RWPE2 (cell line): ENCODE measurements around the gene FNIP2.

Source experiments
- ATAC-seq: fragments of 200-7000 bp; cut with Tn5 transposase; 3 replicates; pipeline ENCODE4 v1.9.1; 2021; ENCODE audit warnings: low read depth
- DNase-seq: peaks from one replicate; pipeline ENCODE4 v3.0.0-alpha.2; 2020; ENCODE audit warnings: low spot score
- H3K27ac ChIP-seq: fragments of 450-650 bp; 2 replicates; pipeline ENCODE4 v1.5.1; 2017; ENCODE audit warnings: mild to moderate bottlenecking; ENCODE audit not compliant: poor library complexity, severe bottlenecking
- H3K27me3 ChIP-seq: fragments of 250-450 bp; sonication (Bioruptor Pico); 2 replicates; pipeline ENCODE4 v1.5.1; 2021; ENCODE audit warnings: mild to moderate bottlenecking, moderate library complexity; ENCODE audit not compliant: insufficient read depth, poor library complexity, severe bottlenecking
- H3K36me3 ChIP-seq: fragments of 250-450 bp; sonication (Bioruptor Pico); 2 replicates; pipeline ENCODE4 v1.5.1; 2020; ENCODE audit warnings: low read depth, mild to moderate bottlenecking, moderate library complexity
- H3K4me1 ChIP-seq: fragments of 250-450 bp; sonication (Bioruptor Pico); 2 replicates; pipeline ENCODE4 v1.5.1; 2021; ENCODE audit warnings: mild to moderate bottlenecking, moderate library complexity; ENCODE audit not compliant: insufficient read depth, poor library complexity, severe bottlenecking
- H3K4me3 ChIP-seq: fragments of 250-450 bp; sonication (Bioruptor Pico); 2 replicates; pipeline ENCODE4 v1.5.1; 2021; ENCODE audit warnings: mild to moderate bottlenecking, moderate library complexity; ENCODE audit not compliant: severe bottlenecking
- H3K9me3 ChIP-seq: fragments of 250-450 bp; sonication (Bioruptor Pico); 2 replicates; pipeline ENCODE4 v1.5.1; 2021; ENCODE audit warnings: mild to moderate bottlenecking, moderate library complexity; ENCODE audit not compliant: severe bottlenecking
- CTCF ChIP-seq: fragments of 450-650 bp; IDR thresholded peaks from one replicate; pipeline ENCODE4 v1.5.1; 2017; ENCODE audit warnings: mild to moderate bottlenecking, moderate library complexity; ENCODE audit not compliant: poor library complexity, severe bottlenecking

The FNIP2 gene

GRCh38 chr4:158840131-158840530 lies 71.3 kb downstream of the FNIP2 start:
- H3K4me3 ChIP-seq, result no peak overlapping the region
- no peaks in the 10 kb centered on the region for H3K36me3 ChIP-seq
- no peaks in the 10 kb centered on the region for H3K9me3 ChIP-seq
- no peaks in the 10 kb centered on the region for H3K4me1 ChIP-seq
- H3K27ac ChIP-seq, result no peak overlapping the region
- ATAC-seq (no peak), DNase-seq (no peak)
- TF ChIP-seq CTCF, result no peak
- H3K27me3 ChIP-seq, result no peaks in the 10 kb centered on the region

- no peak for DNase-seq
- Histone ChIP-seq H3K27ac (no peak overlapping the region), H3K4me3 (no peak overlapping the region), H3K36me3 (no peaks in the 10 kb centered on the region), H3K4me1 (no peaks in the 10 kb centered on the region), H3K27me3 (no peaks in the 10 kb centered on the region), H3K9me3 (no peaks in the 10 kb centered on the region)
- no peak for ATAC-seq
- no peak for TF ChIP-seq CTCF
Observed at GRCh38 chr4:158841540-158841939, 72.7 kb downstream of the FNIP2 start.

- no peak overlapping the region for H3K27ac ChIP-seq
- no peak for TF ChIP-seq CTCF
- no peaks in the 10 kb centered on the region for H3K36me3 ChIP-seq
- no peak overlapping the region for H3K4me3 ChIP-seq
- no peaks in the 10 kb centered on the region for H3K9me3 ChIP-seq
- no peaks in the 10 kb centered on the region for H3K4me1 ChIP-seq
- DNase-seq (no peak), ATAC-seq (no peak)
- no peaks in the 10 kb centered on the region for H3K27me3 ChIP-seq
Observed at GRCh38 chr4:158845311-158846041, 76.7 kb downstream of the FNIP2 start.

GRCh38 chr4:158847535-158847934 lies 78.7 kb downstream of the FNIP2 start:
- Histone ChIP-seq H3K27me3 (no peaks in the 10 kb centered on the region), H3K27ac (no peak overlapping the region), H3K4me3 (no peak overlapping the region), H3K4me1 (no peaks in the 10 kb centered on the region), H3K9me3 (no peaks in the 10 kb centered on the region), H3K36me3 (no peaks in the 10 kb centered on the region)
- ATAC-seq (no peak), DNase-seq (no peak)
- TF ChIP-seq CTCF, result no peak

GRCh38 chr4:158849681-158850080 lies 80.9 kb downstream of the FNIP2 start:
- no peak for TF ChIP-seq CTCF
- no peaks in the 10 kb centered on the region for H3K36me3 ChIP-seq
- H3K27me3 ChIP-seq, result no peaks in the 10 kb centered on the region
- no peak for ATAC-seq
- DNase-seq, result no peak
- no peaks in the 10 kb centered on the region for H3K4me1 ChIP-seq
- H3K27ac ChIP-seq, result no peak overlapping the region
- no peaks in the 10 kb centered on the region for H3K9me3 ChIP-seq
- H3K4me3 ChIP-seq, result no peak overlapping the region
